HUES6 (cell line): ENCODE results near the gene ATP8B3.

Source experiments
- H3K27ac ChIP-seq: 2 replicates; pipeline ENCODE4 v1.7.0; 2013; ENCODE audit warnings: low read depth, mild to moderate bottlenecking, low read length, inconsistent platforms
- H3K27me3 ChIP-seq: 2 replicates; pipeline ENCODE4 v1.6.1; 2013; ENCODE audit warnings: low read length; ENCODE audit not compliant: control insufficient read depth, insufficient read depth
- H3K36me3 ChIP-seq: 2 replicates; pipeline ENCODE4 v1.6.1; 2013; ENCODE audit warnings: low read length; ENCODE audit not compliant: control insufficient read depth, insufficient read depth
- H3K4me1 ChIP-seq: 2 replicates; pipeline ENCODE4 v1.6.1; 2013; ENCODE audit warnings: low read length; ENCODE audit not compliant: control insufficient read depth, insufficient read depth
- H3K4me3 ChIP-seq: 2 replicates; pipeline ENCODE4 v1.5.1; 2013; ENCODE audit warnings: low read depth, low read length
- H3K9ac ChIP-seq: one replicate; pipeline ENCODE4 v1.6.1; 2013; ENCODE audit warnings: mild to moderate bottlenecking, low read length
- H3K9me3 ChIP-seq: 2 replicates; pipeline ENCODE4 v1.6.1; 2013; ENCODE audit warnings: low read depth, low read length; ENCODE audit not compliant: control insufficient read depth, insufficient read depth

Gene ATP8B3

GRCh38 chr19:1855828-1856255, 43.8 kb upstream of the ATP8B3 start:
- peaks cover 6% of the 10 kb centered on the region for H3K27me3 ChIP-seq
- H3K9ac ChIP-seq = peak overlapping the region; percentile 2
- no peaks in the 10 kb centered on the region for H3K36me3 ChIP-seq
- H3K27ac ChIP-seq = no peak overlapping the region
- H3K4me1 ChIP-seq = peaks cover 65% of the 10 kb centered on the region
- H3K4me3 ChIP-seq = peak overlapping the region; percentile 73
- no peaks in the 10 kb centered on the region for H3K9me3 ChIP-seq

GRCh38 chr19:1855040-1855827, 43.2 kb upstream of the ATP8B3 start:
- peak overlapping the region; percentile 52 for H3K9ac ChIP-seq
- peak overlapping the region; percentile 49 for H3K4me3 ChIP-seq
- no peaks in the 10 kb centered on the region for H3K9me3 ChIP-seq
- H3K27me3 ChIP-seq = peaks cover 1% of the 10 kb centered on the region; the same call in 1 of the 2 replicates
- peaks cover 59% of the 10 kb centered on the region for H3K4me1 ChIP-seq
- no peaks in the 10 kb centered on the region for H3K36me3 ChIP-seq
- H3K27ac ChIP-seq = peak overlapping the region; percentile 35; the same call in 1 of the 2 replicates

- peak overlapping the region; percentile 35; the same call in 1 of the 2 replicates for H3K27ac ChIP-seq
- peak overlapping the region; percentile 52 for H3K9ac ChIP-seq
These were observed 42.5 kb upstream of the ATP8B3 start for GRCh38 chr19:1854542-1855039.

DNA sequence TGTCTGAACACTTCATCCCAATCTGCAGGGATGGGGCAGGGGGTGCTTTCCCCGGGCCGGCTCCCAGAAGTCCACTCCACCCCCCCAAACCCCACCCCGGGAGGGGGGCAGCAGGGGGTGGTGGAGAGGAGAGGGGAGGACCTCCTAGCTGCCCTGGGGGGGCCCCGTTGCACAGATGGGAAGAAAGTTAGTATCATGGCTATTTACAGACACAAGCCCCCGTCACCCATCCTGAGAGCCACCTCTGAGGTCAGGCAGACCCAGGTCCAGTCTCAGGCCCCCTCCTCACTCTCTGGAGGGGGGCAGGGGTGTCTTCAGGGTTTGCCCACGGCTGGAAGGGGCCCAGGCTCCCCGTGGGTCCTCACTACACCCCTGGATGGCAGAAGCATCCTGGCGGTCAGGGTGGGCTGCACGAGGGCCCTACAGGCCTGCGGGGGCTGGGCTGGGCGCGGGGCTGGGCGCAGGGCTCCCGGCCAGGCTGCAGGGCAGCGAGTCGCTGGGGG, 42.0 kb upstream of the ATP8B3 start:
- Histone ChIP-seq H3K4me1 (peaks cover 49% of the 10 kb centered on the region), H3K9ac (peak overlapping the region; percentile 52), H3K9me3 (no peaks in the 10 kb centered on the region), H3K27ac (no peak overlapping the region), H3K27me3 (no peaks in the 10 kb centered on the region), H3K36me3 (no peaks in the 10 kb centered on the region), H3K4me3 (peak overlapping the region; percentile 49; the same call in 1 of the 2 replicates)

More at GRCh38 chr19:1854542-1855039, 42.5 kb upstream of the ATP8B3 start:
- H3K36me3 ChIP-seq = no peaks in the 10 kb centered on the region
- no peaks in the 10 kb centered on the region for H3K27me3 ChIP-seq
- peaks cover 54% of the 10 kb centered on the region for H3K4me1 ChIP-seq
- H3K9me3 ChIP-seq = no peaks in the 10 kb centered on the region
- peak overlapping the region; percentile 49 for H3K4me3 ChIP-seq

DNA sequence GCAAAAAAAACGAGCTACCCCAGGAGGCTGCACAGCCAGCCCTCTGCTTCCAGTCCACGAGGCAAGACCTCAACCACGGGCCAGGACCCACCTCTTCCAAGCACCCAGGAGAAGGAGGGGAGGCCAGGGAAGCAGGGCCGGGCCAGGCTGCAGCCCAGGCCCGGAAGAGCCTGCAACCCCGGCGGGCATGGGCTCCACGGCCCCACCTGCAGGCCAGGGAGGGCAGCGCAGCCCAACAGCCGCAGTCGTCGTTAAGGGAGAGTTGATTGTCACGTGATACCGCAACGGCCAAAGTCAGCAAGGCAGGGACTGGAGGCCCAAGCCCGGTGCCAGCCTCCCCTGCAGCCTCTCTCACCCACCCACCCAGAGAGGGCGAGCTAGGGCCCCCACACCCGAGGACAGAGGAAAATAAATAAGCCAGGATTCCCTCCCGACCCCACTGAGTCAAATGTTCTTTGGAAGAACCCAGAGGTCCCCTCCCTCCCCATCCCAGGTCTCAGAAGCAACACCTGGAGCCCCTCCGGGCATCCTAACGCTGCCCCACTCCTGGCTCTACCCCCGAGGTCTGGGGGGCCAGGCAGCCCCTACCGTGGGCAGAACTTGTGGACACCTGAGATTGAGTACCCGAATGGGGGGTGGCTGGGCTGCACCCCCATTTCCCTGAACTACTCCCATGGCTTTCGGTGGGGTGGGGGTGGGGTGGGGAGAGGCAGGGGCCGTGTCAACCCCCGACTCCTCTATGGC, 41.4 kb upstream of the ATP8B3 start:
- no peak overlapping the region for H3K4me3 ChIP-seq
- no peak overlapping the region for H3K9ac ChIP-seq
- H3K4me1 ChIP-seq = peaks cover 44% of the 10 kb centered on the region
- no peaks in the 10 kb centered on the region for H3K36me3 ChIP-seq
- H3K27me3 ChIP-seq = no peaks in the 10 kb centered on the region
- H3K27ac ChIP-seq = no peak overlapping the region
- H3K9me3 ChIP-seq = no peaks in the 10 kb centered on the region

- no peak overlapping the region for H3K27ac ChIP-seq
- H3K36me3 ChIP-seq = no peaks in the 10 kb centered on the region
- H3K4me3 ChIP-seq = no peak overlapping the region
- no peaks in the 10 kb centered on the region for H3K27me3 ChIP-seq
- H3K9ac ChIP-seq = no peak overlapping the region
- H3K4me1 ChIP-seq = peaks cover 36% of the 10 kb centered on the region
- no peaks in the 10 kb centered on the region for H3K9me3 ChIP-seq
These were observed 40.6 kb upstream of the ATP8B3 start for GRCh38 chr19:1852581-1853128.

DNA sequence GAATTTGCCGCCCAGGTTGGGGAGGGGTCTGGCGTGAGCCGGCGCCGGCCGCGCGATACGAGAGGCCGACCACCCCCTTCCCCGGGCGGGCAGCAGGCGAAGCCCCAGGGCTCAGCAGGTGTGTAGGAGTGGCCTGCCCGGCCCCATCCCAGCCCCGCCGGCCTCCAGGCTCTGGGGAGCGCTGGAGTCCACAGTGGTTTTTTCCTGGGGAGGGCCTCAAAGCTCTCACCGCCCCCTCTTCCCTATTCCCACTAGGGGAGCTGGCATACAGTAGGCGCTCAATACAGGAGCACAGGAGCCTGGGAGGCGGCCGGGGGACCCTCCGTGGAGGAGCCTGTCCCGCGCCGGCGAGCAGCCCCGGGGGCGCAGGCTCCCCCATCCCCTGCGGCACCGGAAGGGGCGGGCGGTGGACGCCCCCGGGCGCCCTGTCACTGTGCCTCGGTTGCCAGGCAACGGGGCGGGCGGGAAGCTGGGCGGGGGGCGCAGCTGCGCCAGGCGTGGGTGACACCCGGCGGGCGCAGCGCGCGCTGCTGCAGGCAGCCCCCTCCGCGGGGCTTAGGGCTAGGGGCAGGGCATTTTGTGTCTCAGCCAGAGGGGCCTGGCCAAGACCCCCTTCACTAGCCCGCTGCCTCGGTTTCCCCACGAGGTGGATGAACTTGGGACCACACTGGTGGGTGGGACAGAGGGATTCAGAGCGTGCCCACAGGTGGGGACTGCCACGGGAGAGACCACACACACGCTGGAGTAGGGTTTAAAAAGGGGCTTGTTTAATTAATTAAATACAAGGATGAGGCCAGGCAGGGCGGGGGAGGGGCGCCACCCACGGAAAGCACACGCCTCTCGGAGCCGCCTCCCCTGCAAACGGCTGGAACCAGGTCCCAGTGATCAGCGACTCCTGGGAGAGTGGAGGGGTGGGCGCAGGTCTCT, 39.8 kb upstream of the ATP8B3 start:
- H3K27ac ChIP-seq = no peak overlapping the region

DNA sequence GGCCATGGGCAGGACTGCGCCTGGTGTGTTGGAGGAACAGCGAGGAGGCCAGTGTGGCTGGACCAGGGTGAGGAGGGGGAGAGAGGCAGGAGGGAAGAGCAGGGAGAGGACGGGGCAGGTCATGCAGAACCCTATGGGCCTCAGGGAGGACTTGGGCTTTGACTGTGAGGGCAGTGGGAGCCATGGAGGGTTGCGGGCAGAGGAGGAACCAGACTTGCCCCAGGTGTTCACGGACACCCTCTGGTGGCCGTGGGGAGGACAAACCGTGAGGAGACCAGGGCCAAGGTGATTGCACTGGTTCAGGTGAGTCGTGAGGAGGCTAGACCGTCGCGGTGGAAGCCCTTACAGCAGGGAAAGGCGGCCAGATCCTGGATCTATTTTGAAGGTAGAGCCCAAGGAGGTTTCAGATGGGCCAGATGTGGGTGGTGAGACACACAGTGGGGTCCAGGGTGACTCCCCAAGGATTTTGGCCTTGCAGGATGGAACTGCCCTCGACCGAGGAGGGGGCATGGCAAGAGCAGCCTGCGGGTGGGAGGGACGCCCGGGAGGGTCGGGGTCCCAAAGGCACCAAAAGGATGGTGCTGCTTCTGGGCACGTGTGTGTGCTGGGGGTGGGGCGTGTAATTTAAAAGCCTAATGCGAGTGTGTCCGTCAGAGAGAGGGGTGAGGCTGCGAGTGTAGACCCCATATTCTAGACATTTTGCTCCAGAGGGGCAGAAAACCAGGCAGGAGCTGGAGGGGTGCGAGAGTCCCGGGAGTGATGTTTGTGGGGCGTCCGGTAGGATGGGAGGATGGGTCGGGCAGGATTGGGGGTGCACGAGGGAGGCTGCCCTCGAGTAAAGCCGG, 39.0 kb upstream of the ATP8B3 start:
- Histone ChIP-seq H3K9me3 (no peaks in the 10 kb centered on the region), H3K27me3 (no peaks in the 10 kb centered on the region), H3K4me3 (no peak overlapping the region), H3K27ac (no peak overlapping the region), H3K4me1 (peaks cover 38% of the 10 kb centered on the region), H3K9ac (no peak overlapping the region), H3K36me3 (no peaks in the 10 kb centered on the region)

More for the DNA sequence above, 39.8 kb upstream of the ATP8B3 start:
- Histone ChIP-seq H3K9ac (no peak overlapping the region), H3K27me3 (no peaks in the 10 kb centered on the region), H3K4me3 (peak overlapping the region; percentile 13; the same call in 1 of the 2 replicates), H3K36me3 (no peaks in the 10 kb centered on the region), H3K4me1 (peaks cover 41% of the 10 kb centered on the region), H3K9me3 (no peaks in the 10 kb centered on the region)

GRCh38 chr19:1849886-1850398, 37.9 kb upstream of the ATP8B3 start:
- no peaks in the 10 kb centered on the region for H3K27me3 ChIP-seq
- no peaks in the 10 kb centered on the region for H3K36me3 ChIP-seq
- H3K4me3 ChIP-seq = no peak overlapping the region
- H3K27ac ChIP-seq = no peak overlapping the region
- H3K4me1 ChIP-seq = peaks cover 29% of the 10 kb centered on the region
- H3K9ac ChIP-seq = no peak overlapping the region
- H3K9me3 ChIP-seq = no peaks in the 10 kb centered on the region
